OCI-LY1 (cell line): Measurements from ENCODE around the gene LRRC3C.

Source experiments
- H2AFZ ChIP-seq: fragments of 200-600 bp; sonication (generic), shearing (Covaris generic); 2 replicates; pipeline ENCODE4 v1.6.0; 2014; ENCODE audit warnings: antibody characterized with exemption, mild to moderate bottlenecking, low read length
- H3F3A ChIP-seq: fragments of 200-600 bp; sonication (generic), shearing (Covaris generic); 2 replicates; pipeline ENCODE4 v1.6.0; 2014; ENCODE audit warnings: mild to moderate bottlenecking, antibody characterized with exemption, low read length, moderate library complexity; ENCODE audit not compliant: insufficient read depth
- H3K27ac ChIP-seq: fragments of 200-600 bp; sonication (generic); 2 replicates; pipeline ENCODE4 v1.5.1; 2014; ENCODE audit warnings: low read length, mixed run types, mild to moderate bottlenecking, low read depth; ENCODE audit not compliant: poor library complexity, severe bottlenecking
- H3K27me3 ChIP-seq: fragments of 200-600 bp; sonication (generic); 2 replicates; pipeline ENCODE4 v1.6.0; 2014; ENCODE audit warnings: antibody characterized with exemption, mild to moderate bottlenecking, low read length, moderate library complexity; ENCODE audit not compliant: insufficient read depth
- H3K36me3 ChIP-seq: fragments of 200-600 bp; sonication (generic); 2 replicates; pipeline ENCODE4 v1.6.1; 2014; ENCODE audit warnings: mild to moderate bottlenecking, antibody characterized with exemption, low read length, moderate library complexity, mixed read lengths; ENCODE audit not compliant: insufficient read depth
- H3K4me1 ChIP-seq: fragments of 200-600 bp; sonication (generic); 2 replicates; pipeline ENCODE4 v1.5.1; 2014; ENCODE audit warnings: mild to moderate bottlenecking, low read length, moderate library complexity; ENCODE audit not compliant: insufficient read depth, severe bottlenecking
- H3K4me2 ChIP-seq: fragments of 200-600 bp; sonication (generic), shearing (Covaris generic); 2 replicates; pipeline ENCODE4 v1.6.1; 2014; ENCODE audit warnings: low read length
- H3K4me3 ChIP-seq: fragments of 200-600 bp; sonication (generic); 2 replicates; pipeline ENCODE4 v1.5.1; 2014; ENCODE audit warnings: low read length, low read depth, mild to moderate bottlenecking, mixed read lengths; ENCODE audit not compliant: poor library complexity, severe bottlenecking
- H3K79me2 ChIP-seq: fragments of 200-600 bp; shearing (Covaris generic); 2 replicates; pipeline ENCODE4 v1.6.1; 2016; ENCODE audit warnings: mixed run types, low read length, mixed read lengths; ENCODE audit not compliant: insufficient read depth
- H3K9ac ChIP-seq: fragments of 200-600 bp; sonication (generic), shearing (Covaris generic); 2 replicates; pipeline ENCODE4 v1.6.1; 2014; ENCODE audit warnings: mild to moderate bottlenecking, low read length, mixed read lengths
- H3K9me2 ChIP-seq: fragments of 200-600 bp; sonication (generic), shearing (Covaris generic); 2 replicates; pipeline ENCODE4 v1.6.1; 2014; ENCODE audit warnings: low read depth, mild to moderate bottlenecking, low read length, mixed read lengths
- H3K9me3 ChIP-seq: fragments of 200-600 bp; shearing (Covaris generic); 2 replicates; pipeline ENCODE4 v1.6.1; 2014; ENCODE audit warnings: low read length, mixed read lengths
- H4K20me1 ChIP-seq: fragments of 200-600 bp; sonication (generic), shearing (Covaris generic); 2 replicates; pipeline ENCODE4 v1.6.0; 2016; ENCODE audit warnings: mild to moderate bottlenecking, low read length; ENCODE audit not compliant: insufficient read depth
- CTCF ChIP-seq: fragments of 200-600 bp; sonication (generic), shearing (Covaris generic); IDR thresholded peaks from 2 replicates; pipeline ENCODE4 v1.5.1; 2017; ENCODE audit warnings: mild to moderate bottlenecking, antibody characterized with exemption, low read length, moderate library complexity, mixed read lengths
- EZH2 ChIP-seq: fragments of 200-600 bp; sonication (generic), shearing (Covaris generic); IDR thresholded peaks from 2 replicates; pipeline ENCODE4 v1.8.0; 2017; ENCODE audit warnings: borderline replicate concordance, mixed run types, mild to moderate bottlenecking, antibody characterized with exemption, low read length, moderate library complexity, mixed read lengths

The LRRC3C gene

GRCh38 chr17:39934324-39934723 lies 6.8 kb downstream of the LRRC3C start:
- H4K20me1 ChIP-seq = no peaks in the 10 kb centered on the region
- no peak overlapping the region for H3K9ac ChIP-seq
- TF ChIP-seq CTCF (no peak), EZH2 (no peak)
- H3K79me2 ChIP-seq = no peaks in the 10 kb centered on the region
- H3K4me1 ChIP-seq = peaks cover 33% of the 10 kb centered on the region
- no peak overlapping the region for H2AFZ ChIP-seq
- no peaks in the 10 kb centered on the region for H3K9me3 ChIP-seq
- no peak overlapping the region for H3K27ac ChIP-seq
- H3F3A ChIP-seq = no peaks in the 10 kb centered on the region
- H3K4me2 ChIP-seq = no peak overlapping the region
- H3K9me2 ChIP-seq = no peaks in the 10 kb centered on the region
- H3K36me3 ChIP-seq = no peaks in the 10 kb centered on the region
- no peak overlapping the region for H3K4me3 ChIP-seq
- no peaks in the 10 kb centered on the region for H3K27me3 ChIP-seq

DNA sequence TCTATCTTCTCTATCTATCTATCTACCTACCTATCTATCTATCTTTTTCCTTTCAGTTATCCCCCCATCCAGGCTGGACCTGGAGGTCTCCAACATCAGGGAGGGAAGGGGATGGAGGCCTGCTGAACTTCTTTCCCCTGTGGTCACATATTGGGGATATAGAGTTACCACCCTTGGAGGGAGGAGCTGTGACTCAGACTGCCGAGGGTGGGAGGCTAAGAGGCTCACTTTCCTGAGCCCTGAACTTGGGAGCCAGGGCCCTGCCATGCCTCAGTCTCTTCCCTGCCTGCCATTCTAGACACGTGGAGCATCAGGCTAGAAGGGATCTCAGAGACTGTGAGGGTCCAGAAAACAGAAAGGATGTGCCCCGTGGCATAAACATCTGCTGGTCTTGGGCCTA lies 8.4 kb downstream of the LRRC3C start:
- Histone ChIP-seq H4K20me1 (no peaks in the 10 kb centered on the region), H3K79me2 (no peaks in the 10 kb centered on the region), H2AFZ (no peak overlapping the region), H3K9me3 (no peaks in the 10 kb centered on the region), H3K4me1 (peaks cover 40% of the 10 kb centered on the region), H3K9me2 (no peaks in the 10 kb centered on the region), H3K36me3 (no peaks in the 10 kb centered on the region), H3K27ac (no peak overlapping the region), H3K4me2 (no peak overlapping the region), H3K27me3 (no peaks in the 10 kb centered on the region), H3F3A (no peaks in the 10 kb centered on the region), H3K9ac (no peak overlapping the region), H3K4me3 (no peak overlapping the region)
- no peak for TF ChIP-seq EZH2
- TF ChIP-seq CTCF = no peak

DNA sequence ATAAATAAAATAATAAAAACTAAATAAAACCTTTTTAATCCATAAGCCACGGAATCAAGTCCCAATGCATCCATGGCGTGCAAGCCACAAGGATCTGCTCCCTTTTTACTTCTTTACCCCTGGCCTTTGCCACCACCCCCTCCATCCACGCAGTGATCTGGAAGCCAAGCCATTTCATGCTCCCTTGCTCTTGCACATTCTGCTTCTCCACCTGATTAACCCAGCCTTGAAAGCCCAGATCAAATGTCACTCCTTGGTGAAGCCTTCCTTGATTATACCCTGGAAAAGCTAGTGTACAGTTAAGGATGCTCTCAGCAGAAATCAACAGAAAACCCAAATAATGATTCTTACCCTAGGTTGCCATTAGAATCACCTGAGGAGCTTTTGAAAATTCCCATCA lies 9.9 kb downstream of the LRRC3C start:
- no peak for TF ChIP-seq EZH2
- no peak for TF ChIP-seq CTCF
- H3K36me3 ChIP-seq = no peaks in the 10 kb centered on the region
- H3K27ac ChIP-seq = peak overlapping the region; percentile 59
- no peak overlapping the region for H3K9ac ChIP-seq
- H3K9me3 ChIP-seq = no peaks in the 10 kb centered on the region
- no peak overlapping the region for H3K4me3 ChIP-seq
- H3K9me2 ChIP-seq = no peaks in the 10 kb centered on the region
- H3F3A ChIP-seq = no peaks in the 10 kb centered on the region
- H4K20me1 ChIP-seq = no peaks in the 10 kb centered on the region
- H3K4me1 ChIP-seq = peaks cover 40% of the 10 kb centered on the region
- no peak overlapping the region for H3K4me2 ChIP-seq
- H2AFZ ChIP-seq = no peak overlapping the region
- H3K79me2 ChIP-seq = no peaks in the 10 kb centered on the region
- H3K27me3 ChIP-seq = no peaks in the 10 kb centered on the region
